Measurements from ENCODE around the gene FBRS. TPM values are rescaled to one million over a fixed set of nuclear protein-coding genes. Genes with fewer than 3 reads are reported as not detected.

The FBRS gene
- total and polyA plus RNA-seq, 2 of the 8 experiments (the other 6 are each of a cell fraction or from before 2014, with no cell fraction given), result 2.4 to 13.9 TPM

GRCh38 chr16:30619638-30620037 is 38.6 kb upstream of the FBRS start:
- no peak overlapping the region for H4K91ac ChIP-seq (replicated peaks; ENCODE audit: insufficient read length, low read length)
- H3K4me2 ChIP-seq (ENCODE audit: insufficient read depth in 1 of 2, low read depth in 2 of 2, low read length in 2 of 2), result no peak overlapping the region
- no peak overlapping the region for H3K9ac ChIP-seq (replicated peaks in 1 of 4; ENCODE audit: extremely low read depth in 1 of 4, low read depth in 3 of 4, low read length in 3 of 4)
- no peak overlapping the region for H4K8ac ChIP-seq (ENCODE audit: extremely low read depth, insufficient read depth, low read length)
- no peaks in the 10 kb centered on the region for H3K36me3 ChIP-seq (ENCODE audit: control insufficient read depth in 2 of 4, insufficient read depth in 4 of 4, low read length in 3 of 4)
- H3K27ac ChIP-seq (ENCODE audit: low read depth, low read length), result no peak overlapping the region
- H3K27me3 ChIP-seq (replicated peaks in 1 of 4; ENCODE audit: control insufficient read depth in 3 of 4, extremely low read depth in 1 of 4, insufficient read depth in 3 of 4, low read length in 3 of 4), result no peaks in the 10 kb centered on the region; a peak in 2 of 7 replicates
- H3K79me1 ChIP-seq (ENCODE audit: low read depth, low read length), result no peaks in the 10 kb centered on the region
- 0 out of 7 replicates have a peak, but pooled peaks cover 0 to 2% (median 0%) of the 10 kb centered on the region in 4 experiments for H3K4me1 ChIP-seq (replicated peaks in 1 of 4; ENCODE audit: control insufficient read depth in 3 of 4, insufficient read depth in 4 of 4, low read length in 3 of 4)
- H3K9me3 ChIP-seq (ENCODE audit: insufficient read depth in 2 of 2, low read depth in 1 of 2, low read length in 1 of 2), result no peaks in the 10 kb centered on the region
- H3K56ac ChIP-seq (replicated peaks; ENCODE audit: insufficient read length, low read depth, low read length), result no peak overlapping the region
- WGBS, 2 experiments (ENCODE audit: extremely low coverage in 1 of 2, insufficient coverage in 1 of 2, insufficient read length in 1 of 2, insufficient replicate concordance in 2 of 2, low coverage in 1 of 2, low lambda C conversion rate in 2 of 2, missing lambda C conversion rate in 1 of 2), result 86% methylated on average over 5 of the region's 5 CpGs; no CpG with 5 or more reads in 1 of the 2 experiments
- FAIRE-seq, result no peak
- H3K14ac ChIP-seq (ENCODE audit: insufficient read length), result no peak overlapping the region
- ChIA-PET CTCF (ENCODE audit: partially characterized antibody) (interaction anchor here (0.6 to 3.1 kb wide), 10 partner anchors 9 to 194 kb away, joined by 3 to 22 read pairs (median 4); partner anchors contain the start of genes DCTPP1 and ZNF689), POLR2A (ENCODE audit: partially characterized antibody) (interaction anchor here (1.1 to 5.0 kb wide), 4 partner anchors 10 to 190 kb away, joined by 3 to 26 read pairs (median 4); partner anchors contain the start of genes DCTPP1 and ZNF689)
- H3K23me2 ChIP-seq (ENCODE audit: low read depth, low read length), result no peaks in the 10 kb centered on the region
- H3K18ac ChIP-seq (ENCODE audit: extremely low read depth, low read length), result no peak overlapping the region
- H4K5ac ChIP-seq (ENCODE audit: insufficient read length, low read depth, low read length), result no peak overlapping the region
- no peak overlapping the region for H2BK20ac ChIP-seq (ENCODE audit: low read length)
- H2BK15ac ChIP-seq (ENCODE audit: low read length), result no peak overlapping the region
- H2BK12ac ChIP-seq (ENCODE audit: low read depth, low read length), result no peak overlapping the region
- no peaks in the 10 kb centered on the region for H4K20me1 ChIP-seq (replicated peaks in 1 of 2; ENCODE audit: control insufficient read depth in 1 of 2, insufficient read depth in 2 of 2, low read length in 2 of 2)
- H3K4me3 ChIP-seq (ENCODE audit: extremely low read depth in 1 of 4, insufficient read depth in 2 of 4, low read depth in 3 of 4, low read length in 4 of 4), result no peak overlapping the region
- no peak for DNase-seq (ENCODE audit: low read depth in 1 of 2, low spot score in 2 of 2)
- no peak overlapping the region for H3K23ac ChIP-seq (ENCODE audit: insufficient read length)
- H2AK5ac ChIP-seq (ENCODE audit: low read depth, low read length), result no peak overlapping the region
- no peak overlapping the region for H2BK120ac ChIP-seq (replicated peaks; ENCODE audit: low read depth, low read length)
- no peak overlapping the region for H3K4ac ChIP-seq (replicated peaks; ENCODE audit: insufficient read length, low read depth, low read length)
- no peak overlapping the region for H2AFZ ChIP-seq (ENCODE audit: low read length)
- no peaks in the 10 kb centered on the region for H3K79me2 ChIP-seq (ENCODE audit: control insufficient read depth in 1 of 2, insufficient read depth in 2 of 2, low read length in 2 of 2)
- H2BK5ac ChIP-seq (ENCODE audit: low read depth, low read length), result no peak overlapping the region
- TF ChIP-seq JUN (IDR thresholded peaks at IDR 0.05; ENCODE audit: low read depth, low read length) (no peak), ATF3 (IDR thresholded peaks at IDR 0.05; ENCODE audit: insufficient read depth, low read depth, low read length) (no peak), EGR1 (IDR thresholded peaks at IDR 0.05; ENCODE audit: borderline replicate concordance, low read depth, low read length) (no peak), BCL11A (IDR thresholded peaks at IDR 0.05; ENCODE audit: low read depth in 2 of 2, low read length in 2 of 2) (no peak), SP4 (IDR thresholded peaks at IDR 0.05; ENCODE audit: low read length) (no peak), CHD1 (IDR thresholded peaks at IDR 0.05; ENCODE audit: low read depth, low read length) (no peak), EZH2 (IDR thresholded peaks at IDR 0.05; ENCODE audit: low read depth, low read length, severe bottlenecking) (no peak), HDAC2 (IDR thresholded peaks at IDR 0.05; ENCODE audit: borderline replicate concordance in 1 of 2, low read depth in 2 of 2, low read length in 2 of 2) (no peak), CTCF (IDR thresholded peaks at IDR 0.05; ENCODE audit: control extremely low read depth in 1 of 3, insufficient read depth in 1 of 3, low read depth in 1 of 3, low read length in 3 of 3) (no peak), CREB1 (IDR thresholded peaks at IDR 0.05) (no peak)
